Fibroblast of villous mesenchyme (primary cell): ENCODE data around the gene VWA5B1. TPM values are rescaled to one million over a fixed set of nuclear protein-coding genes. Genes with fewer than 3 reads are reported as not detected.

ENCODE experiments used
- DNase-seq: peaks from one replicate; pipeline ENCODE4 v3.0.0-alpha.2; 2010; ENCODE audit warnings: low read depth
- H3K4me3 ChIP-seq: 2 replicates; pipeline ENCODE4 v1.5.1; 2011; ENCODE audit warnings: low read depth, mild to moderate bottlenecking, low read length
- CTCF ChIP-seq: IDR thresholded peaks from 2 replicates; pipeline ENCODE4 v1.5.1; 2012; ENCODE audit warnings: low read depth, mild to moderate bottlenecking, low read length; ENCODE audit not compliant: insufficient read depth
- total RNA-seq: library from RNA; depleted of rRNA; stranded (reverse); fragments of >200 nt; gene quantifications from 2 replicates; pipeline ENCODE4 v1.2.3, GENCODE V29; 2012

VWA5B1 gene
- total RNA-seq, 1 donor: not detected

DNA sequence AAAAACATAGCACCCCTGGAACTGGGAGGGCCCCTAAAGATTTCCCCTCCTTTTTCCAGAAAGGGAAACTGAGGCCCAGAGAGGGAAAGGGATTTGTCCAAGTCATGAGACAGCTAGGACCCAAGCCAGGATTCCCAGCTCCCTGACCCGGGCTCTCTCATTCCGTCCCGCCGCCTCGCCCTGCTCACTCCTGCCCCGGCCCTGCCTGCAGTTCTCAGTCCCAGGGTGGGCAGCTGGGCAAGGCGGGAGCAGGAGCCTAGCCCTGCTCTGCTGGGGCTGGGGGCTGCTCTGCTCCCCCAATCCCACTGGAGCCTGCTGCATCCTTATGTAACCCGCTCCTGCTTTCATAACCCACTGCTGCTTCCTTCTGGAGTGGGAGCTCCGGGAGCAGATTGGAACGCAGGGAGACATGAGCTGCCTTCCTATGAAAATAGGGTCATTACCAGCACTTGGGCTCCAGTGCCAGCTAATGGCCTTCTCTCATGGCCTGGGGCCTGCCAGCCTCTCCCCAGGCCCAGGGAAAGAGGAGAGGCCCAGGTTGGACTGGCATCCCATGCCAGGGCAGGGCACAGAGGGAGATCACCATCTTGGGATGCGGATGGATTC lies 110.8 kb downstream of the VWA5B1 start:
- TF ChIP-seq CTCF: no peak

DNA sequence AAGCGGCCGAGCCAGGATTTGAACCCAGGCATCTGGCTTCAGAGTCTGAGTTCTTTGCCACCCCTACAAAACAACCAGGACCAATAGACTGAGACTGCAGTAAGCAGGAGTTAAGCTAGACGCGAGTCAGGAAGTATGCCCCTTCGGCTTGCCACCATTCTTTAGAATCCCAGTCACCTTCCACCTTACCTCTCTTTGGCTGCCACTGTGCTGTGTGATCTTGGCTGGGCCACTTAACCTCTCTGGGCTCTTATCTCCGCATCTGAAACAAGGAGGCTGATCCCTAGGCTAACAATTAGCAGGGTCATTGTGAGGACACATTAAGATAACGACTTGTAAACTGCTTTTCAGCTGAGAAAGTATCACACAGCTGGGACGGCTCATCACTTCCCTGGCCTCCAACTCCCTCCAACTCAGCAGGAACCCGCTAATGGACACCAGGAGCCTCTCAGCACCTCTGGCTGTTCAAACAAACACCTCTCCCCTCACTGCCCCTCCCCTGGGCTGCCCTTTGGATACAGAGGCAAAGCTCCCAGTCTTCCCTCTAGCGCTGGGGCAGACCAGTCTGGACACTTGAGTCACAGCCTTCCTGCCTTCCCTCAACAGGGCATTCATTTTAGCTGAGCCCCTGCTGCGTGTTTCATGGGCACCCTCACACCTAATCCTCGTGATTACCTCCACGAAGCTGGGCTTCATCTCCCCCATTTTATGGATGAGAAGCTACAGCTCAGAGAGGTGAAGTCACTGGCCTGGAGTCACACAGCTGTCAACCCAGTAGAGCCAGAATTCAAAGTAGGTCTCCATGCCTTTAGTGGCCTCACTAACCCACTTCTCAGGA lies 112.1 kb downstream of the VWA5B1 start:
- TF ChIP-seq CTCF: no peak
- no peak for DNase-seq
- no peak overlapping the region for H3K4me3 ChIP-seq

More for the DNA sequence above, 110.8 kb downstream of the VWA5B1 start:
- H3K4me3 ChIP-seq: no peak overlapping the region
- DNase-seq: no peak

DNA sequence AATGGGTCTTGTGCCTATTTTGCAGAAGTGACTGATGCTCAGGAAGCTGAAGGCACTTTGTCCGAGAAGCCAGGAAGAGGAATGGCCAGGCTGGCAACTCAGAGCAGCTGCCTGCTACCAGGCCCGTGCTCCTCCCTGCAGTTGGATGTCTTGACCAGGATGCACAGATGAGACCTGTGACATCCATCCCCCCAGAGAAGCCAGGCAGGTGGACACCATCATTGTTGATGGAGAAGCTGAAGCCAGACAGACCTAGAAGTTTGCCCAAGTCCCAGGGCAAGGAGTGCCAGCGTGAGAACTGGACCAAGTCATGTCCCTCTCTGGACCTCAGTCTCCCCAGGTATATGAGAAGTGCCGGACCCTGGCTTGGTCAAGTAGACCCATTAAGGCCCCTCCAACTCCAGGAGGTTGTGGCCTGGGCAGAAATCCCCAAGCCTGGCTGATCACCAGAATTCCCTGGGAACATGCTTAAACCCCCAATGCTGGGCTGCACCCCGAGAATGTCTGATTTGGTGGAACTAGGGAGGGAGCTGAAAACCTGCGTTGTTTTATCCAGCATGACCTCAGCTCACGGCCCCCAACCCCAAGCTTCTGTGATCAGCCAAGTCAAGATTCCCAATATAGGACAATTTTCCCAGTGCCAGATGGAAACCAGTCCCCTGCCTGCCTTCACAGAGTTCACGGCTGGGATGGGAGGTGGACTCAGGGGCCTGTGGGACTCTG lies 112.9 kb downstream of the VWA5B1 start:
- DNase-seq: no peak
- no peak overlapping the region for H3K4me3 ChIP-seq
- no peak for TF ChIP-seq CTCF

DNA sequence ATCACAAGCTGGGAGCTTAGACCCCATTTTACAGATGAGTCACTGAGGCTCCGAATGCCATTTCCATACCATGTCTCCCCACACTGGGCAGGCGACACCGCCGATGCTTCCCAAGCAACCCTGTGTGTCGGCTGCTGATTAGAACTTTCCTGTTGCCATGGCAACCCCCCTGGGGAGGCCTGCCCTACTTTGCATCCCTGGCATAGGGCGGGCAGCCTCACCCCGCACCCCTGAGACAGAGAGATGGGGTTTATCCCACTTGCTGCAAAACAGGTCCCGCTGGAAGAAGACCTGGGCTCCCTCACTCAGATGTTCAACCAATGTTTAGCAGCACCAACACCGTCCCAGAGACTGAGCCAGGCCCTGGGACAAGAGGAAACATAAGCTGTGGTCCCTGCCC lies 113.8 kb downstream of the VWA5B1 start:
- no peak for DNase-seq
- TF ChIP-seq CTCF: no peak
- no peak overlapping the region for H3K4me3 ChIP-seq

Other genes with a start within 250 kb of the VWA5B1 start
- 0.32 TPM in 1 of 2 replicates, not detected in the other for gene PLA2G5, start 220.7 kb upstream of the VWA5B1 start, total RNA-seq
- gene PLA2G2D, start 171.3 kb upstream of the VWA5B1 start, total RNA-seq: not detected in 2 replicates
- not detected in 2 replicates for gene PLA2G2F, start 151.6 kb upstream of the VWA5B1 start, total RNA-seq
- not detected in 2 replicates for gene UBXN10, start 104.8 kb upstream of the VWA5B1 start, total RNA-seq
- not detected in 2 replicates for gene PLA2G2C, start 104.4 kb upstream of the VWA5B1 start, total RNA-seq
- 8.4 and 9.5 TPM in 2 replicates for gene CAMK2N1, start 195.3 kb downstream of the VWA5B1 start, total RNA-seq
- 26.4 and 28.1 TPM in 2 replicates for gene MUL1, start 217.3 kb downstream of the VWA5B1 start, total RNA-seq